NCI-H524 (cell line): Measurements from ENCODE around the gene KLRF2.

Source experiments
- DNase-seq, 2 experiments: peaks; one replicate each; lab custom pipeline; 2025; lab: John Stamatoyannopoulos, UW

KLRF2 gene

DNA sequence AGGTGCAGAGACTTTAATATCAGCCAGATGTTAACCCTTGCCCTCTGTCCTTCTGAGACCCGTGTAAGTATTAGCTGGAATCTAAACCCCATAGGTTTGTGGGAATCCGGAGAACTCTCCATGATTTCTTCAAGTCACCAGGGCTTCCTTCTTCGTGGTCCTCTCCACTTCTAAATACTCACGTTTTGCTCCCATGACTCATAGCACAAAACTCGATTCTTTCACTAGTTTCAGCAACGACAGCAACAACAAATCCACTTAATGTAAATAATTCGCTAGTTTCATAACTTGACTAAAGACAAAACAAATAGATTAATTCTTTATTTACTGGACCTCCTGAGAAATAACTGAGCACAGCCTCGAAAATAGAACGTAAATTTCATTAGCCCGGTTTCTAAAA, 55.3 kb downstream of the KLRF2 start:
- DNase-seq = no peak

DNA sequence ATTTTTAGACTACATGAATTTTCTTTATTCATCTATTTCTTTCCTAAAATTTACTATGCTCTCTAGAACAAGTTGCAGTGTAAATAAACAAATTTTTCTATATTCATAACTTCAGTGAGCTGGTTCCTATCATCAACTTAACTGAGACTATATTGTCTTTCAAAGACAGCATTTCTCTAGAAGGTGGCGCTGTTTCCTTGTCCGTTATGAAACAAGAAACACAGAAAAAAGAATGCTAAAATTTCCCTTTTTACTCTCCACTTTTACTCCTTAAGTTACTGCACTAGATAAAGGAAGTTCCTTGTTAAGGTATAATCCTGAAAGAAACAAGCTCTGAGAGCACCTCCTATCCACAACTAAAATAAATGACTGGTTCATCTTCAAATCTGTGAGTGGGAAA, 59.1 kb downstream of the KLRF2 start:
- DNase-seq = no peak

DNA sequence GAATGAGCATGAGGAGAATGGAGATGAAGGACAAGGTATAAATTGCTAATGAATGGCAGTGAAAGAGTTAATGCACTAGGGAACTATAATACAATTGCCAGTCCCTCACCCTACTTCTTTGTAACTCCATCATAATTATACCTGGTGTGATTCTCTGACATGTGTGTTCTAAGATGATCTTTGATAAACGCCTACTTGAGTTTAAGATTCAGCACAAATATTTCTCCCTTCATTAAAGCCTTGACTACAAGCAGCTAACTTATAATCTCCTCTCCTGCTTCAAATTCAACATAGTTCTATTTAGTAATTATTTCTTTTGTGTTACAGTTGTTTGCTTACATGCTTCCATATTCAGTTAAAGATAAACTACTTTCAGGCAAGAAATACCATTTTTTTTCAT, 60.5 kb downstream of the KLRF2 start:
- DNase-seq = no peak

GRCh38 chr12:9943240-9943639, 62.0 kb downstream of the KLRF2 start:
- no peak for DNase-seq

GRCh38 chr12:9944391-9944790, 63.1 kb downstream of the KLRF2 start:
- DNase-seq = no peak
